NCI-H1417 treated with DMSO at 0.1 percent for 48 hours (cell line): Measurements from ENCODE around the gene TERB2.
"Not testable (repeated sequence)": the region's sequence is repeated elsewhere in the genome, so short reads cannot be mapped to it uniquely, and the experiment has no call there.

Source experiments
- DNase-seq: peaks from one replicate; lab custom pipeline; 2025; lab: John Stamatoyannopoulos, UW

The TERB2 gene, protein sequence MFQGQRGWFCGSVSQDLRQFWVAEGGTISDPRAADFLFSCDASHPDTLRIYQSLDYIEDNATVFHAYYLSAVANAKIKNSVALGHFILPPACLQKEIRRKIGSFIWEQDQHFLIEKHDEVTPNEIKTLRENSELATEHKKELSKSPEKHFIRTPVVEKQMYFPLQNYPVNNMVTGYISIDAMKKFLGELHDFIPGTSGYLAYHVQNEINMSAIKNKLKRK

DNA sequence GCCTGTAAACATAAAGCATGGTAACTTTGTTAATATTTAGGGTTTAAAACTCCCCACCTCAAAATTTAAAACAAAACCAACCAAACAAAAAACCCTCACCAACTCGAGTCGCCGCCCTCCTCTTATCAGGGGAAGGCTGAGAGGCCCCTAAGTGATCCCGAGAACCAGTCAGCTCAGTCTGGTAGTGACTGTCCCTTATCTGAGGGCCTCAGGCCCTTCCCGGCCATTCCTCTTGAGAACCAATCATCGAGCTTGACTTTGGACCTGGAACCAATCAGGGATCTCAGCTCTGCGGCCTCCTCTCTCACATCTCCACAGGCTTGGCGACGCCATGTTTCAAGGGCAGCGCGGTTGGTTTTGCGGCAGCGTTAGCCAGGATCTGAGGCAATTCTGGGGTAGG lies at the start of gene TERB2:
TERB2 (plus strand) TSS at position 300 of the 400 bp plus-strand sequence; CDS start at position 332, 32 bp downstream.
- no peak for DNase-seq

DNA sequence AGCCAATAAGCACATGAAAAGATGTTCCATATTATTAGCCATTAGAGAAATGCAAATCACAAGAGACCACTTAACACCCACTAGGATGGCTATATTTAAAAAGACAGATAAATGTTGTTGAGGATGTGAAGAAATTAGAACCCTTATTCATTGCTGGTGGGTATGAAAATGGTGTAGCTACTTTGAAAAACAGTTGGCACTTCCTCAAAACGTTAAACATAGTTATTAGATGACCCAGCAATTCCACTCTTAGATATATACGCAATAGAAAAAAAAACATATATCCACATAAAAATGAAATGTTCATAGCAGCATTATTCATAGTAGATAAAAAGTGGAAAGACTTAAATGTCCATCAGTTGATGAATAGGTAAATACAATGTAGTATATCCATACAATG lies 47.1 kb upstream of the TERB2 start:
- DNase-seq = no peak

DNA sequence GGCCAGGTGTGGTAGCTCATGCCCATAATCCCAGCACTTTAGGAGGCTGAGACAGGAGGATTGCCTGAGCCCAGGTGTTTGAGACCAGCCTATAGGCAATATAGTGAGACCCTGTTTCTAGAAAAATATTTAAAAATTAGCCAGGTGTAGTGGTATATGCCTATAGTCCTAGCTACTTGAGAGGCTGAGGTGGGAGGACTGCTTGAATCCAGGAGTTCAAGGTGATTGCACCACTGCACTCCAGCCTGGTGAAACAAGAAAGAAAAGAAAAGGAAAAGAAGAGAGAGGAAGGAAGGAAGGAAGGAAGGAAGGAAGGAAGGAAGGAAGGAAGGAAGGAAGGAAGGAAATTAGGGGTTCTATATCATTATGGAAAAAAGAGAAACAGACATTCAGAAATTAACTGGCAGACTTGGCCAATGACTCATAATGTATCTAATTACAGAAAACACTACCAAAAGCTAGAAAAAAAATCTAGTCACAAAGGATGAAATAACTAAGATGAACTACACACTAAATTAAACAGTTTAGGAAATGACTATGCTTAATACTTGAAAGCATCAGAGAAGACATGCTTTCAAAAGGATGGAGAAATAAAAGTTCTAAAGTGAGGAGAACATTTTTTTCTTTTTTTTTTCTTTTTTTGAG lies 45.4 kb upstream of the TERB2 start:
- DNase-seq = no peak

DNA sequence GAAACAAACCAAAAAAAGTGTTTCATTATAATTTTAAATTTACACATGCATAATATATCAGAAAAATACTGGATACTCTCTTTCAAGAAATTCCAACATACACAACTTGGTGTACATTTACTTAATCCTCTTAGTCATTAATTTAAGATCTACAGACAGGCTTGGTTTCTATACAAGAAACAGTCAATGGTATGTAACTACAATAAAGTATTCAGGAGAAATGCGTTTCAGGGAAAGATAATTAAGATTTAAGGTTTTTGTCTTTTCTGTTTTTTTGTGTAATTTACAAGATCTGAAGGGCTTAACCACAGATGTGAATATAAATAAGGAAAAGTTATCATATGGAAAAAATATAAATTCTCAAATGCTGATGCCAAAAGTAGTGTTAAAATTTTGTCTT lies 44.3 kb upstream of the TERB2 start:
- not testable (repeated sequence) for DNase-seq

DNA sequence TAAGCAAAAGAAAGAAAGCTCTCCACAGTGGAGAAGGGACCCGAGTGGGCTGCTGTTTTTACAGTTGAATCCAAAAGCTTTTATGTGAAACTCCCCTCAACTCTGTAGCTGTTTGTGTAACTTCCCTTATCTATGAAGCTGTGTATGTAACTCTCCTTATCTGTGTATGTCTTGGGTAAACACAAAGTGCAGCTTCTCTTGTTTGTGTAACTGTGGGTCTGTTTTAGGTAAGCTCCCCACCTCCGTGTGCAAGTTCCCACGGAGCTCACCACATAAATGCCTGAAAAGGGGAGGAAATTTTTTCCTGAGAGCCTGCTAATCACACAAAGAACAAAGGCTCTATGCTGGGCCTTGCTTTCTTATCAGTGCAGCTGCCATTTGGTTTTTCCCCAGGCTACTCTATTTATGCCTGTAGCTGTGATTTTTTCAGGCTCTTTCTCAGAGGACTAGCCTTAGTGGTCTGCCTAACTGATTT lies 43.5 kb upstream of the TERB2 start:
- DNase-seq = not testable (repeated sequence)

DNA sequence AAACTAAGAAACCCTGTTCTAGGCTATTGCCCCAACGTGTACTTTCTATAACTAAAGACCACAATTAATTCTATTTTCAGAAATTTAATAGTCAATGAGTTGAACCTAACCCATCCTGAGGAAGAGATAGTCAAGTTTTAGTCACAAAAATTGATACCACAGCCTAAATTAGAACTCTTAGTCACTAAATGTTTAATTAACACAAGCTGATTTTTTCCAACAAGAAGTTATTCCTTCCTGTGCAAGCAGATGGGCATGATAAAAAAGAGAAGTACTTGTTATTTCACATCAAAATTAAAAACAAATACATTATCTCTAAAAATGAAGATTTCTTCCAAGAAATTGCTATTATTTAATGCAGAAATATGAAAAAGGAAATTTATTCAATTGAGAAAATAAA lies 38.4 kb upstream of the TERB2 start:
- DNase-seq = no peak

DNA sequence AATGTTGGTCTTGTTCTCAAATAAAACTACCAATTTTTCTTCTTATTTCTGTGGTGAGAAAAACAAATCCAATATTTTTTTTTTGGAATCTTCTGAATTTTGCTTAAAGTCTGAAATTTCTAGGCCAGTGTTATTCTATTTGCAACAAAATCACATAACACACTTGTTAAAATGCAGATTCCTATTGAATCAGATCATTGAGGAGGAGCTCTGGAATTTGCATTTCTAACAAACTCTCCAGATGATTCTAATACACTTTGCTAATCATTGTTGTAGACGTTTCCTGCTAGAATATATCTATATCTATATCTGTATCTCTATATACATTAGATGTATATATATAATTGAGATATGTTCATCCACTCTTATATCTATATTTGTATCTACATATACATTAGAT lies 27.8 kb upstream of the TERB2 start:
- DNase-seq = not testable (repeated sequence)

DNA sequence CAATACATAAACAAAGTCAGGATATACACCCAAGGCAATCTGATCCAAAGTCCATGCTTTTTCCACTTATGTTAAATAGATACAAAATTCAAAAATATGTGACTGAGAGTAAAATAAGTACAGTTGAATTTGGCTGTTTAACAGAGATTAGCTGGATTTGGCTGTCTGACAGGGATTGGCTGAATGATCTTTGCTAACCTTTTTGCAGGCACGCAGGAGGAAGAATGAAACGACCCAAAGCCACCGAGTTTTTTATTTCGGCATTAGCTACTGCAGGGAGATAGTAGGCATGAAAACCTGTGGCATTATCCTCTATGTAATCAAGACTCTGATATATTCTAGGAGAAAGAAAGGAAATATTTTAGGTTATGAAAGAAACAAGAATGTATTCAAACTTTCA lies 26.2 kb upstream of the TERB2 start:
- not testable (repeated sequence) for DNase-seq

DNA sequence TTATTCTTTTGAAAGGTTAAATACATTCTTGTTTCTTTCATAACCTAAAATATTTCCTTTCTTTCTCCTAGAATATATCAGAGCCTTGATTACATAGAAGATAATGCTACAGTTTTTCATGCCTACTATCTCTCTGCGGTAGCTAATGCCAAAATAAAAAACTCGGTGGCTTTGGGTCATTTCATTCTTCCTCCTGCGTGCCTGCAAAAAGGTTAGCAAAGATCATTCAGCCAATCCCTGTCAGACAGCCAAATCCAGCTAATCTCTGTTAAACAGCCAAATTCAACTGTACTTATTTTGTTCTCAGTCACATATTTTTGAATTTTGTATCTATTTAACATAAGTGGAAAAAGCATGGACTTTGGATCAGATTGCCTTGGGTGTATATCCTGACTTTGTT lies 1.8 kb downstream of the TERB2 start:
- not testable (repeated sequence) for DNase-seq

DNA sequence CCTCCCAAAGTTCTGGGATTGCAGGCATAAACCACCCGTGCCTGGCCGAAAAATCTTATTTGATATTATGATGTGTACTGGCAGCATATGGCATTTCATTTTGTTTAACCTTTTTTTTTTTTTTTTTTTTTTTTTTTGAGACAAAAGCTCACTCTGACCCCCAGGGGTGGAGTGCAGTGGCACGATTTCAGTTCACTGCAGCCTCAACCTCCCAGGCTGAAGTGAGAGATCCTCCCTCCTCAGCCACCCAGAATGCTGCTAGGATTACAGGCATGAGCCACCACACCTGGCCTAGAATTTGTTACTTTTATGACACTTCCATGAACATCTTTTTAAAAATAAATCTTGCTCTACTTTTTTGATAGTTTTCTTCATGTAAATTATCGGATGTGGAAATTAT lies 12.0 kb downstream of the TERB2 start:
- no peak for DNase-seq

DNA sequence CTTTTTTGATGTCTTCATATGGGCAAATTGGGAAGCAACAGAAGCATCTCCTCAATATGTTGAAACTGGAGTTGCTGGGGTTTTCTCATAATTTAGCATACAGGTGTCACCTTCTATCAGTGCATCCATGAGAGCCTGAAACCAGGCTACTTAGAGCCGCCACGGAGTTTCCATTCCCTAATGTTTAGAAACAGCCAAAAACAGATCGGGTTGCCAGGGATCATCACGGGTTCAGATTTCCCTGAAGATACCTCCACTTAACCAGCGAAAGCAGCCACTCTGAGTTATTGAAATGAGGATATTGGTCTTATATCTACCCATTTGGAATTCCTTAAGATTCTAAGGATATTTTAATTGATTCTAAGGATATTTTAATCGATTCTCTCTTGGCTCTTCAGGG lies 14.5 kb downstream of the TERB2 start:
- DNase-seq = no peak

DNA sequence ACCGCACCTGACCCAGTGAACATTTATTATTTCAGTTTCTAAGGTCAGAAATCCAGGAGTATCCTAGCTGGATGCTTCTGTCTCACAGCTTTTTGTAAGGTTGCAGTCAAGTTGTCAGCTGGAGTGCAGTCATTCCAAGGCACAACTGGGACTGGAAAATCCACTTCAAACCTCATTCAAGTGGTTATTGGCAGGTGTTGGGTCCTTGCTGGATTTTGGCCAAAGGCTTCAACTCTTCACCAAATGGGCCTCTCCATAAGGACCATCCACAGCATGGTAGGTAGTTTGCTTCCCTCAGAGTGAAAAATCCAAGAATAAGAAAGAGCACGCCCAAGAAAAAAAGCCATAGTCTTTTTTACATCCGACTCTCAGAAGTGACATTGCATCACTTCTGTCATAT lies 19.7 kb downstream of the TERB2 start:
- not testable (repeated sequence) for DNase-seq

DNA sequence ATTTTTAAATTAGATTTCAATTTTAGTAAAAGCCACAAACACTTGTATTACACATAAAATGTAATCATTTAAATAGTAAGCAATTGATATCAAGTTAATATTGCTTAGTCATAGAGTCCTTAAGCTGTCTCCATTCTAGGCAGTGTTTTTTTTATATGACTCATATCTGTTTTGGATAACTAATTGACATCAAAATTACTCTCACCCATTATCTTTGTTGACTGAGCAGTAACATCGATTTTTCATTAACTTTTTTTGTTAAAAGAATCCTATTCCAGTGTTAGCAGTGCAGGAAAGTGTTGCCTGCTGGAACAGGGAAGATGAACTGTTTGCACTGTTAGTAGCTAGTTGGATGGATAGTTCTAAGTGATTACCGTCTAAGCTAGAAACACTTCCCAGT lies 21.3 kb downstream of the TERB2 start:
- DNase-seq = not testable (repeated sequence)

DNA sequence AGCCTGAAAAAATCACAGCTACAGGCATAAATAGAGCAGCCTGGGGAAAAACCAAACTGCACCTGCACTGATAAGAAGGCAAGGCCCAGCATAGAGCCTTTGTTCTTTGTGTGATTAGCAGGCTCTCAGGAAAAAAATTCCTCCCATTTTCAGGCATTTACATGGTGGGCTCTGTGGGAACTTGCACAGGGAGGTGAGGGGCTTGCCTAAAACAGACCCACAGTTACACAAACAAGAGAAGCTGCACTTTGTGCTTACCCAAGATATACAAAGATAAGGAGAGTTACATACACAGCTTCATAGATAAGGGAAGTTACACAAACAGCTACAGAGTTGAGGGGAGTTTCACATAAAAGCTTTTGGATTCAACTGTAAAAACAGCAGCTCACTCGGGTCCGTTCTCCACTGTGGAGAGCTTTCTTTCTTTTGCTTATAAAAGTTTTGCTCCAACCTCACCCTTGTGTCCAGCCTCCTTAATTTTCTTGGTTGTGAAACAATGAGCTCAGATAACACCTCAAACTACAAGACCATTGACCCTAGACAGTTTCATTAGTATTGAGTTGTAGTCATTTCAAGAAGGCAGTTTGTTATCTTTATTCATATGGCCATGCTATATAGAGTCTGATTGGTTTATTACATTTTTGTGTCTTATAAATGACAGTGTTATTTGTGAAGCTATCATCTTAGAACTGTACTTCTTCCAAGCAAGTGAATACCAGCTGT lies 23.3 kb downstream of the TERB2 start:
- DNase-seq = not testable (repeated sequence)

DNA sequence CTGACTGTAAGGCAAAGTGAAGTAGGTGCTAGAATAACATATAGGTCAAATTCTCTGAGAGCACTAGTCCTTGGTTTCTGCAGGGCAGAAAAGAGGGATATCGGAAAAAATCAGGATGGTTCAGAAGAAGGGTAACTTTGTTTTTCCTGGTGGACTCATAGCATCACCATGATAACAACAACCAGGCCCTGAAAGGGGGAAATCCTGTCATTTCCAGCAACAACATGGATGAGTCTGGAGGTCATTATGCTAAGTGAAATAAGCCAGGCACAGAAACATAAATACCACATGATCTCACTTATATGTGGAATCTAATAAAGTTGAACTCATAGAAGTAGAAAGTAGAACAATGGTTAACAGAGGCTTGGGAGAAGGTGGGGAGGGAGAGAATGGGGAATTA lies 27.7 kb downstream of the TERB2 start:
- DNase-seq = not testable (repeated sequence)

DNA sequence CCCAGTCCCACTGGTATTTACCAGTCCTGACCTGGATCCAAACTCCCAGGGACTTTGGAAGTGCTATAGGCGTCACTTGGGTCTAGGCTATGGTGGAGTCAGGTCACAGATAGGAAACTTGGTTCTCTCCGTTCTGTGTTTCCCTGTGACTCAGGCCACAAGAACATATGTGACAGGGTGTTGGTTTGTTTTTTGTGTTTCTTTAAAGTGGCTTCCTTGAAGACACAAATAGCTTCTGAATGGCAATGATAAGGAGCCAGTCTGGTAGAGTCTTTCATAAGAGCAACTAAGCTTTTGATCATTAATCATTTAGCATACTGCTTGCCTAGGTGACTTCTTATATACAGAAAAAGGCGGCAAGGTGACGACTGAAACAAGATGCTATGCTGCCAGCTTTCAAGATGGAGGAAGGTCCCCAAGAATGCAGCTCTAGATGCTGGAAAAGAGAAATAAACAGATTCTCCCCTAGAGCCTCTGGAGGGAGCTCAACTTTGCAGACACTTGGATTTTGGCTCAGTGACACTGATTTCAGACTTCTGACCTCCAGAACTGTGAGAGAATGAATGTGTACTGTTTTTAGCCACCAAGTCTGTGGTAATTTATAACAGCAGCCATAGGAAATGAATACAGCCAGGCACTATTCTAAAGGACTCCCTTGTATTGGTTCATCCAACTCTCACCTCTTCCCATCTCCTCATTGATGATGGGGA lies 30.0 kb downstream of the TERB2 start:
- DNase-seq = not testable (repeated sequence)

DNA sequence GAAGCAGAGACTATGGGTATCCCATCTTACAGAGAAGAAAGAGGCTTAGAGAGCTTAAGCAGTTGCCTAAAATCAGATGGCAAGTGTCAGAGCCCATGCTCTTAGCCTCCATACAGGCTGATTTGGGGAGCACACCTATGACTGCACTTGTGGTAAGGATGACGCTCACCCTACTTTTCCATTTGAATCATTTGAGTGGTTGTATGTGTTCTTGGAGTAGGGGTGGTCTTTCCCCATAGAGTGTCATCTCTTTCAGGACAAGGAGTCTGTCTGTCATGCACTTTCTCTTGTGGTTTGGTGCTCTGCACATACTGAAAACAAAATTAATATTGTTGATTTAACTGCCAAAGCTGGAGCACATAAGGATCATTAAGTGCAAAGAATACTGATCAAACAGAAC lies 31.2 kb downstream of the TERB2 start:
- DNase-seq = not testable (repeated sequence)

DNA sequence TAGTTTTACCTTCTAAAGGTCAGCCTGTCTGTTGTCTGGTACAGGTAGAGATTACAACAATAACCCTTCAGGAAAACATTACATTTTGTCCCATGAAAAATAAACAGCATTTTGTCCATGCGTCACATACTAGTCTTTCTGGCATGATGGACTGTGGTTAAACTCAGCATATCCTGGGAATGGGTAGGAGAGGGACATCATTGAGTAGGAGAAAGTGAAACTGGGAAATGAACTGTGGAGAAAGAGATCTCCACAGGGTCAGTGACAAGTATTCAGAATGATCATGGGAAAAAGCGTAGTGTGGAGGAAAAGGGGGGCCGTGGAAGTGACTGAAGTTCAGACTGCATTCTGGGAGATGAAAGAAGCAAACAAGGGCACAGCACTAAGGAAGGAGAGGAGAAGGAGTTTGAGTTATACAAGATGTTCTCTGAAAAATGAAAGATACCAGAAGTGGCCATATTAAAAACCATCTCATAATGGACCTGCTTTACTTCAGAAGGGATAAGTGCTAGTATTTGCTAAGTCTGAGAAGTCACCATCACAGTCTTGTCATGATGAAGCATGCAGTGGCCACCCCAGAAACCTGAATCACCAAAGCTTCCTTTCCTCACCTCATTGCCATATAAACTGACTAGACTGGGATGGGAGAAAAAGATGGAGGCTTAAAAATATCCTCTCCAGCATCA lies 31.8 kb downstream of the TERB2 start:
- not testable (repeated sequence) for DNase-seq

DNA sequence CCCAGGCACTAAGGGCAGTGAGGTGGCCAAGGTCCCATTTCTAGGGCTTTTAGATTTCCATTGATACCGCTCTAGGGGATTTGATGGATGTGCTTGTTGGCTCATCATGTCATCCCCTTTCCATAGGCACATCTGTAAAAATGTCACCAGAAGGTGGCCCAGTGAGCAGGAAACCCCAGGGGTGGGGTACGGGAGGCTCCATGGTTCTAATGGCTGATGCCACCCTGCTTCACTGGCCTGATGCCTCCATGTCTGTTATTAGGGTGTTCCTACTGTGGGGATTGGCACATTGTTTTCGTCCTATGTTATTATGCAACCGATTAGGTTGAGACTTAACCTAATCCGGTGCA lies 32.4 kb downstream of the TERB2 start:
- not testable (repeated sequence) for DNase-seq

DNA sequence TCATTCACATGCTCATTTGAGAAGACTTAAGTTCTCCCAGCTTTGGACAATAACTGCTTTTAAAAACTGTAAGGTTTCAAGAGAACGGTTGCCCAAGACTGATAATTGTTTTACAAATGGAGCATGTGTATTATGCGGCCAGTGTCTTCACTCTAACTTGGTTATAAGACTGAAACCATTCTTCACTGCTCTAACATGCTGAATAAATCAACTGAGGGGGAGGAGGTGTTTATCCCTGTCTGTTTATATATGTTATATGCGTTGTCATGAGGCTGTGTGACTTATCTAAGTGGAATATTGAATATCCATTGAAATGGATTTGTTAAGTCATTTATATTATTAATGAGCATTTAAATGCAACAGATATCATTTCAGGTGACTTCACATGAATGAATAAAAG lies 41.1 kb downstream of the TERB2 start:
- not testable (repeated sequence) for DNase-seq

DNA sequence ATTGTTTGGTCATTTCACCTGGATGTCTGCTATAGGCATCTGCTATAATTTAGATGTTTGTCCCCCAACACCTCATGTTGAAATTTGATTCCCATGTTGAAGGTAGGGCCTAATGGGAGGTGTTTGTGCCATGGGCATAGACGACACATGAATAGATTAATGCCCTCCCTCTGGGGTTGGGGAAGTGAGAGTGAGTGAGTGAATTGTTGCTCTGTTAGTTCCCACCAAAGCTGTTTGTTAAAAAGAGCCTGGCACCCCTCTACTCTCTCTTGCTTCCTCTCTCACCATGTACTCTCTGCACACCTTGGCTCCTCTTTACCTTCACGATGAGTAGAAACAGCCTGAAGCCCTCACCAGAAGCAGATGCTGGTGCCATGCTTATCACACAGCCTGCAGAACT lies 42.6 kb downstream of the TERB2 start:
- no peak for DNase-seq

DNA sequence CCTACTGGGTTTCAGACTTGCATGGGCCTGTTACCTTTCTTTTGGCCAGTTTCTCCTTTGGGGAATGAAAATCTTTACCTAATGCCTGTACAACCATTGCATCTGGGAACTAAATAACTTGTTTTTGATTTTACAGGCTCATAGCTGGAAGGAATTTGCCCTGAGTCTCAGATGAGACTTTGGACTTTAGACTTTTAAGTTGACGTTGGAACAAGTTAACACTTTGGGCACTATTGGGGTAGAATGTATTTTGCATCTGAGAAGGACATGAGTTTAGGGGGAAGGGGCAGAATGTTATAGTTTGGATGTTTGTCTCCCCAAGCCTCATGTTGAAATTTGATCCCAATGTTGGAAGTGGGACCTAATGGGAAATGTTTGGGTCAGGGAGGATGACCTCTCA lies 44.7 kb downstream of the TERB2 start:
- DNase-seq = not testable (repeated sequence)
